GM21825 (cell line): ENCODE data around the gene ZNF512.
A peak's percentile ranks its signal among the peaks of the same experiment; 100 is the strongest.
"Not testable (repeated sequence)": the region's sequence is repeated elsewhere in the genome, so short reads cannot be mapped to it uniquely, and the experiment has no call there.

Experiments used
- ATAC-seq: cut with Tn5 transposase; IDR thresholded peaks from one replicate; pipeline ENCODE4 v1.9.1; 2021; ENCODE audit warnings: mild to moderate bottlenecking, moderate library complexity; ENCODE audit not compliant: unreplicated experiment

Gene ZNF512

DNA sequence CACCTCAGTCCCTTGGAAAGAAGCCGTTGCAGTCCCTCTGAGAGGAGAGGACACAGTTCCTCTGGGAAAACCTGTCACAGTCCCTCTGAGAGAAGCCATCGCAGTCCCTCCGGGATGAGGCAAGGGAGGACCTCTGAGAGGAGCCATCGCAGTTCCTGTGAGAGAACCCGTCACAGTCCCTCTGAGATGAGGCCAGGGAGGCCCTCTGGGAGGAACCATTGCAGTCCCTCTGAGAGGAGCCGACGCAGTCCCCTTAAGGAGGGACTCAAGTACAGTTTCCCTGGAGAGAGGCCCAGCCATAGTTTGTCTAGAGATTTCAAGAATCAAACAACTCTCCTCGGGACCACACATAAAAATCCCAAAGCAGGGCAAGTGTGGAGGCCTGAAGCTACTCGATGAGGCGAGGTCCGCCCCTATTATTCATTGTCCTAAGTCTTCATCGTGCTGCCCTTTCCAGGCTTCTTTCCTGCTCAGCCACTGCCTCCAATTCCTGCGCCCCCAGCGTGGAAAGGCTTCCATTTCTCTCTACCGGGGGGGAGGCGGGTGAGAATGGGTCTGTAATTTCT is 630 bp upstream of the ZNF512 start:
- peak; percentile 11 for ATAC-seq

GRCh38 chr2:27583390-27583915 is 611 bp downstream of the ZNF512 start:
- ATAC-seq = no peak

GRCh38 chr2:27584597-27584996 is 1.8 kb downstream of the ZNF512 start:
- no peak for ATAC-seq

GRCh38 chr2:27587025-27587424 is 4.2 kb downstream of the ZNF512 start:
- no peak for ATAC-seq

DNA sequence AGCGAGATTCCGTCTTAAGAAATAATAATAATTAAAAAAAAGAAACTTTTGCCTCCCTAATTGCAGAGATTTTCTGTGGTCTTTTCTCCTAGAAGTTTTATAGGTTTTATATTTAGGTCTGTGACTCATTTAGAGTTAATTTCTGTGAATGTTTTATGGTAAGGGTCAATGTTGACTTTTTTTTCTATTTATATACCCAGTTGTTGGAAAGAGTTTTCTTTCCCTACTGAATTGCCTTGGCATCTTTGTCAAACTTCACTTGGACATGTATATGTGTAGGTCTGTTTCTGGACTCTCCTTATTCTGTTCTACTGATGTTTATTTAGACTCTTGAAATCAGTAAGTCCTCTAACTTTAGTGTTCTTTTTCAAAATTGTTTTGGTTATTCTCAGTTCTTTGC is 5.5 kb downstream of the ZNF512 start:
- ATAC-seq = no peak

GRCh38 chr2:27591745-27592144 is 8.9 kb downstream of the ZNF512 start:
- no peak for ATAC-seq

DNA sequence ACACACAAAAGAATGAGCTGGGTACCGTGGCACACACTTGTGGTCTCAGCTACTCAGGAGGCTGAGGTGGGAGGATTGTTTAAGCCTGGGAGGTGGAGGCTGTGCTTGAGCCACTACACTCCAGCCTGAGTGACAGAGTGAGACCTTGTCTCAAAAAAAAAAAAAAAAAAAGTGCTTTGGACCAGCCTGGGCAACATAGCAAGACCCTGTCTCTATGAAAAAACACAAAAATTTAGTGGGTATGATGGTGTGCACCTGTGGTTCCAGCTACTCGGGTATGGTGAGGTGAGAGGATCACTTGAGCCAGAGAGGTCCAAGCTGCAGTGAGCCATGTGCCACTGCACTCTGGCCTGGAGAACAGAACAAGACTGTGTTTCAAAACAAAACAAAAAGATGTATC is 10.4 kb downstream of the ZNF512 start:
- no peak for ATAC-seq

GRCh38 chr2:27594020-27594703 is 11.3 kb downstream of the ZNF512 start:
- ATAC-seq = not testable (repeated sequence)

GRCh38 chr2:27595412-27595811 is 12.6 kb downstream of the ZNF512 start:
- not testable (repeated sequence) for ATAC-seq

- no peak for ATAC-seq
Observed at GRCh38 chr2:27596627-27597026, 13.8 kb downstream of the ZNF512 start.

- ATAC-seq = no peak
Observed at GRCh38 chr2:27606611-27607010, 23.8 kb downstream of the ZNF512 start.

DNA sequence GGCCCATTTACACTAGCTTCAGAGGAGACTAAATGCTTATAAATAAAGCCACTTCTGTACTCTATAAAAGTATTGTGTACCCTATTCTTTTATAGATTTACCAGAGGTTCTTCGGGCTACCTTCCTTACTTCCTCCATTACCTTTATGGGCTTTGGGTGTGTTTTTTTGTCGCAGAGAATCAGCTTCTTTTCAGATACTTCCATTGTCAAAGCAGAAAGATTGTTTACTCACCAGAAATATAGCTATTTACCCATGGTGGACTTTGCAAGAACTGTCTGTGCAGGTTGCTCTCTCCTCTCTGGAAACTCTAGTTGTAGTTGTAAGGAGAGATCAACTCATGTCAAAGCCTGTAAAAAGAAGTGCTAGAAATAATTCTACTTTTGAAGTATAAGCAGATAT is 31.1 kb downstream of the ZNF512 start:
- ATAC-seq = no peak

GRCh38 chr2:27615316-27615715 is 32.5 kb downstream of the ZNF512 start:
- ATAC-seq = no peak

DNA sequence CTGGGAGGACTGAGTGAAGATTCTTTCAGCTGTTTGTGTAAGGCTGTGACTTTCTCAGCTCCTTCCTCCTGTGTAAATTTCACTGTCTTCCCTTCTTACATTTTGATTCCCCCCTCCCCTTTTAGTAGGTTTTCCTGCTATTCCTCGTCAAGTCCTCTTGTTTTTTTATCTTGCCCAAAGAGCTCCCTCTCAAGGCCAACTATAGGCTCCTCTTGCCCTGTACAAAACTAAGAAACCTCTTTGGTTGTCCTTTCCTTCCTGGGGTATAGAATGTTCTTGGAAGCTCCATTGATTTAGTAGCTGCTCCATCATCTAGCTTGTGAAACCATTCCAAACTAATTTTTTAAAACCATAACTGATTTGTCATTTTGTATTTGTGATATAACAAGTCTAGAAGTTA is 38.7 kb downstream of the ZNF512 start:
- ATAC-seq = no peak

- ATAC-seq = no peak
Observed at GRCh38 chr2:27622921-27623384, 40.1 kb downstream of the ZNF512 start.

DNA sequence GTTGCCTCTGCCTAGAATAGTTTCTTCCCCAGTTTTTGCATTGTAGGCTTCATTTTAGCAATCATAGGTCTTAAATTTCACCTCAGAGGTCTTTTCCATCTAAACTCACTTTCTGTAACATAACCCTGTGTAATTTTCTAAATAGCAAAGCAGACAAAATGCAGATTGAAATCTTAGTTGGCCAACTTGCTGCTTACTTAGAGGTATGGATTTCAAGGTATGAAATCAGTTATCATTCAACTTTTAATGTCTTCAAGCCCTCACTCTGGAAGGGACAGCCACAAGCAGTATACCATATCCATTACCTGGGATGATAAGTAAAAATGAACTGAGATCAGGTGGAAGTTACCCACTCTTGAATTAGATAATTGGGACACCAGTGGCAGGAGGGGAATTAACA is 42.1 kb downstream of the ZNF512 start:
- no peak for ATAC-seq

GRCh38 chr2:27626323-27626722 is 43.5 kb downstream of the ZNF512 start:
- ATAC-seq = not testable (repeated sequence)

GRCh38 chr2:27626921-27627320 is 44.1 kb downstream of the ZNF512 start:
- ATAC-seq = not testable (repeated sequence)

- ATAC-seq = peak; percentile 27
Observed at GRCh38 chr2:27627963-27628766, 45.3 kb downstream of the ZNF512 start.

DNA sequence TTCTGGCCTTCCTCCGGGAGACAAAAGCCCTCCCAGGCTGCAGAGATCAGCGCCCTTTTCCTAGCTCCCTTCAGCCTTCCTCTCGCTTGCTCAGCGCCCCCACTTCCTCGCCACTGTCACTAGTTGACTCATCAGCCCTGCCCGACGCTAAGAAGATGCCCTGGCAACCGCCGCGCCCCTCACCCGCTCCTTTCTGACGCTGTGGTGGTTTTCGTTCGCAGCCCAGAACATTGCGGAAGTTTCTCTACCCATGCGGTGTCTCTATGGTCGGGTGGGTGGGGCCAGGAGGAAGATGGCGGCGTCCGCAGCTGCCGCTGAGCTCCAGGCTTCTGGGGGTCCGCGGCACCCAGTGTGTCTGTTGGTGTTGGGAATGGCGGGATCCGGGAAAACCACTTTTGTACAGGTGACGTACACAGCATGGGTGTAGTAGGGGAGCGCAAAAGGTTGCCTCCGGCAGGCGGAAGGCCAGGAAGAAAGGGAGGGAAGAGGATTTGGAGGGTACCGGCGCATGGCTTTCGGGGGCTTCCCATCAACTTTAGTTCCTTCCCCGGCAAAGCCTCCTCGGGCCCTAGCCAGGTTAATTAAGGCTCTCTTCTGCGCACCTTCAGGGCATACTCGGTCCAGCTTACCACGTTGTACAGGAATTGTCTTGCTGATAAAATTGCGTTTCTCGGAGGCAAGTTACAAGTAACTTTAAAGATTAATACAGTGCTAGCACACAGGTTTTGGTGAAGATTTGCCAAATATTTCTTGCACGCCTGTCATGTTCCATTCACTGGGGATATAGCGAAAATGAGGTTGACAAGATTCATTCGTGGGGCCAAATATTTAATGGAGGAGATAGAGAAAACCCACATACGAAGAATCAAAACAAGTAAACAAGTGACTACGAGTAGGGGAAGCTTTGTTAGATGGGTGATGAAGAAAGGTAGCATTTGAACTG is 46.2 kb downstream of the ZNF512 start, which contains the start of the genes CCDC121 and GPN1:
Gene CCDC121 (minus strand): TSS at position 246 of the 943 bp plus-strand sequence. CDS start 1,213 bp downstream, outside the sequence.
Gene GPN1 (plus strand): TSS at position 284 of the 943 bp plus-strand sequence. CDS start 9 bp downstream, at position 293.
- peak; percentile 98 for ATAC-seq
